ENCODE data around the gene MYH2.

DNA sequence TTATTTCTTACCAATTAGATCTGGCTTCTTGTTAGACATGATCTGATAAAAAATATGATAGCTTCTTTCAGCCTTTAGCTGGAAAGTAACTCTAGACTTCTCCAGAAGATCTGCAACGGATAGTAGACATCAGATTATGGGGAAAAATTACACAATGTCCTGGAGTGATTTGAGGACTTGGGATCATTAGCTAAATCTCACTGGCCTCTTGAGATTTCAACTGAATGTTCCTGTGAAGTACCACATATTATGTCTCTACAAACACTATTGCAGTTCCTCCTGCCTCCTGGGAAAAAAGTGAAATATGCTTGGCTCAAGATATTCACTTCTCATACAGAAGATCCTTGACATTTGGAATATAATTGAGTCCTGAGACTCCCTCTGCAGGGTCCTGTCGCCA, 36.6 kb downstream of the MYH2 start:
- TF ChIP-seq, protein P1, sequence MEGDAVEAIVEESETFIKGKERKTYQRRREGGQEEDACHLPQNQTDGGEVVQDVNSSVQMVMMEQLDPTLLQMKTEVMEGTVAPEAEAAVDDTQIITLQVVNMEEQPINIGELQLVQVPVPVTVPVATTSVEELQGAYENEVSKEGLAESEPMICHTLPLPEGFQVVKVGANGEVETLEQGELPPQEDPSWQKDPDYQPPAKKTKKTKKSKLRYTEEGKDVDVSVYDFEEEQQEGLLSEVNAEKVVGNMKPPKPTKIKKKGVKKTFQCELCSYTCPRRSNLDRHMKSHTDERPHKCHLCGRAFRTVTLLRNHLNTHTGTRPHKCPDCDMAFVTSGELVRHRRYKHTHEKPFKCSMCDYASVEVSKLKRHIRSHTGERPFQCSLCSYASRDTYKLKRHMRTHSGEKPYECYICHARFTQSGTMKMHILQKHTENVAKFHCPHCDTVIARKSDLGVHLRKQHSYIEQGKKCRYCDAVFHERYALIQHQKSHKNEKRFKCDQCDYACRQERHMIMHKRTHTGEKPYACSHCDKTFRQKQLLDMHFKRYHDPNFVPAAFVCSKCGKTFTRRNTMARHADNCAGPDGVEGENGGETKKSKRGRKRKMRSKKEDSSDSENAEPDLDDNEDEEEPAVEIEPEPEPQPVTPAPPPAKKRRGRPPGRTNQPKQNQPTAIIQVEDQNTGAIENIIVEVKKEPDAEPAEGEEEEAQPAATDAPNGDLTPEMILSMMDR (IDR thresholded peaks at IDR 0.05; ENCODE audit: low read depth, low read length): no peak
- no peak for TF ChIP-seq EZH2phosphoT487 (IDR thresholded peaks at IDR 0.05; ENCODE audit: low read depth)
